HG03457 (cell line): ENCODE results near the gene ANXA2.

Experiments
- ATAC-seq: cut with Tn5 transposase; IDR thresholded peaks from one replicate; pipeline ENCODE4 v1.9.1; 2021; ENCODE audit warnings: moderate number of reproducible peaks; ENCODE audit not compliant: unreplicated experiment

The ANXA2 gene

GRCh38 chr15:60390871-60391501, 6.8 kb downstream of the ANXA2 start:
- ATAC-seq = no peak

GRCh38 chr15:60390231-60390630, 7.6 kb downstream of the ANXA2 start:
- ATAC-seq = no peak

- ATAC-seq = peak; percentile 51
Measured at GRCh38 chr15:60389261-60390077, 8.3 kb downstream of the ANXA2 start.

DNA sequence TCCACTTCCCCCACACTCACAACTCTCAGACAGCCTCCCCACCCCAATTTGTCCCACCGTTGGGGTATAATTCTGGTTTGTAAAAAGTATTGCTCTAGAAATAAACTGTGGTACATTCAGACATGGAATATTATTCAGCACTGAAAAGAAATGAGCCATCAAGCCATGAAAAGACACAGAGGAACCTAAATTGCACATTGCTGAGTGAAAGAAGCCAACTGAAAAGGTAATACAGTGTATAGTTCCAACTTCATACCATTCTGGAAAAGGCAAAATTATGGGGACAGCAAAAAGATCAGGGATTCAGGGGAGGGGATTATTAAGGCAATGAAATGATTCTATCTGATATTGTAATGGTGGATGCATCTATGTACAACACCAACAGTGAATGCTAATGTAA, 10.5 kb downstream of the ANXA2 start:
- ATAC-seq = no peak

DNA sequence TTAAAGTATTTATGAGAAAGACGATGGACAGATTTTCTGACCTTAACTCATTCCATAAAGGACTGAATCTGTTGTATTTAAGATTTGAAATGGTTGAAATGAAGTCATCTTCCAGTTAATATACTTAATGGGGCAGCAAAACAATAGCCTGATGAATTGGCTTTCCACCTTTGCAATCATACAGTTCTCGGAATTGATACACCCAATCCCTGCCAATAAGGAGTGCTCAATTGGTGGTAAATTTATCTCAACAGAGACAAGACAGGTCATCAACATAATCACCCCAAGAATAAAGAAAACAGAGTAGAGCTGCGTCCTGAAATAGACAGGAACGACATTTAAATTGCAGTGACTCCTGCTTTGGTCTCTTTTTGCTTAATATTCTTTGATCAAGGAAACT, 11.2 kb downstream of the ANXA2 start:
- ATAC-seq = no peak

- ATAC-seq = no peak
Measured at GRCh38 chr15:60385620-60386552, 11.9 kb downstream of the ANXA2 start.

DNA sequence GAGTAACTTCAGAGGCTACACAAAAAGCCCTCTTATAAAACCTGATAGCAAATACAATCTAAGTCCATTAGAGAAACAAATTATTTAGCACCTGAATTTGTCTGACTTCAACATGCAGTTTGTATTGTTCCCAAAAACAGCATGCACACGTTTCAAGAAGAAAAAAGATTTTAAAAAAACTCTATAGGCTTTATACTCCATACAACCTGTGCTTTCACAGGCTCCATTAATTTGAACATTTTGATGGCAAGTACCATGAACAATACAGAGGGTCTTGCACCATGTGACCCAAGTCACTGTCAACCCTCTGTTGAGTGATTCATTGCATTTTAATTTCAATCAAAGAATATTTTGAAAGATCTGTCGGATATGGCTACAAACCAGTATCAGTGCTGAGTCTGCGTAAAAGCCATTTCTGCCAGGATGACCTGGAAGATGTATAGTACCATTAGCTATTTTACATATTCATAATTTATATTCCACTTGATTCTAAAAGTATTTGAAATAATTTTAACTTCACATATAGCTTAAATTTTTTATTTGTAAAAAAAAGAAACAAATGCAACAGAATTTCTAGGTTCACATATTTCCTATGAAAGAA, 13.2 kb downstream of the ANXA2 start:
- no peak for ATAC-seq

GRCh38 chr15:60384053-60384452, 13.7 kb downstream of the ANXA2 start:
- no peak for ATAC-seq

DNA sequence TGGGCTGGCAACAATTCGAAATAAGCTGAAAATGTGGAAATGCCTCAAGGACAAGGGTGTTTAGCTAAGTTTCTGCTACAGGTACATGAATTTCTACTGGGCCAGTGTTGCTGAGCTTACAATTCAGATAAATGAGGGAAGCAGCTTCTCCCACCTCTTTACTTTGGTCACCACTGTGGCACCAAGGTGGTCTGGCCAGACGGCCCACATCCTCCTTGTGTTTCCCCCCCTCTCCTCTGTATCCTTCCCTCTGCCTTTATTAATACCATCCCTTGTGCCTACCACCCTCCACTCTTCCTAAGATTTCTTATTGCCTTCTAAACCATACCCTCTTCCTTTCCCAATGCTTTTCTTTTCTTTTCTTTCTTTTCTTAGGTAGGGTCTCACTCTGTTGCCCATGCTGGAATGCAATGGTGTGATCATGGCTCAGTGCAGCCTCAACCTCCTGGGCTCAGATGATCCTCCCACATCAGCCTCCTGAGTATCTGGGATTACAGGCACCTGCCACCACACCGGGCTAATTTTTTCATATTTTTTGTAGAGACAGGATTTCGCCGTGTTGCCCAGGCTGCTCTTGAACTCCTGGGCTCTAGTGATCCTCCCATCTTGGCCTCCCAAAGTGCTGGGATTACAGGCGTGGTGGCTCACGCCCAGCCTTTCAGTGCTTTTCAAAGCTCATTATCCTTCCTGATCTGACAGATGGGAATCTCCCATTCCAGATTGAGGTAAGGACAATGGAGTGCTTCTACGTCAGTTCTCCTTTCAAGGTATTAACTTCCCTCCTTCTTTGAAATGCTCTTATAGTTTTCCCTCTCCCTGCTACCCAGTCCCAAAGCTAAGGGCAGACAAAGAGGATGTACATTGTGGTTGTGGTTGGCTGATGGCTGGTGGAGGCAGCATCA, 14.8 kb downstream of the ANXA2 start:
- ATAC-seq = no peak

- ATAC-seq = no peak
Measured at GRCh38 chr15:60381148-60381788, 16.5 kb downstream of the ANXA2 start.

GRCh38 chr15:60379525-60380274, 18.1 kb downstream of the ANXA2 start:
- no peak for ATAC-seq

DNA sequence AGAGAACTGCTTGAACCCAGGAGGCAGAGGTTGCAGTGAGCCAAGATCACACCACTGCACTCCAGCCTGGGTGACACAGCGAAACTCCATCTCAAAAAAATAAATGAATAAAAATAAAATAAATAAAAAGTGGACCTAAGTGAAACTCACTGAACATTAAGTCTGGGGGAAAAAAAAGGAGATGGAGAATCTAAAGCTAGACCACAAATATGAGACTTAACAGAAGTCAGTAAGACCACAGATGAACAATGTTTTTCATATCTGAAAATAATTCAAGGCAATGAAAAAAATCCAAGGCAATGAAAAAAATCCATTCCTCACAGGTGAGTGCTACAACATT, 18.6 kb downstream of the ANXA2 start:
- no peak for ATAC-seq

DNA sequence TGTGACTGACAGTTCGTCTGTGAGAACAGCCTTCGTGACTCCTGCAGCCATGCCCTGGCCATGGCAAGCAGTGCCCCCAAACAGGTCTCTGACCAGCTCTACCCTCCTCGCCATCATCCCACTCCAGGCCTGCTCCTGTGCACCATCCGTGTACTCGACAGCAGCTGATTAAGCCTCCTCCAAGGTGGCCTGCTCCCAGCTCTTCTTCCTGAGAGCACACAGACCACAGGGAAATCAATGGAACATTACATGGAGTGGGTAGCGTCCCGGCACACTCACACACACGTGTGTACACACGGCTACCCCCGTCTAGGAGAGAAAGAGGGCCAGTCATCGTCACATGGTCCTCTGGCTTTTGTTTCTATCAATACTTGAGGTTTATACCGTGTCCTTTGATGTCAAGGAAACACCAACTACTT, 21.1 kb downstream of the ANXA2 start:
- ATAC-seq = no peak

DNA sequence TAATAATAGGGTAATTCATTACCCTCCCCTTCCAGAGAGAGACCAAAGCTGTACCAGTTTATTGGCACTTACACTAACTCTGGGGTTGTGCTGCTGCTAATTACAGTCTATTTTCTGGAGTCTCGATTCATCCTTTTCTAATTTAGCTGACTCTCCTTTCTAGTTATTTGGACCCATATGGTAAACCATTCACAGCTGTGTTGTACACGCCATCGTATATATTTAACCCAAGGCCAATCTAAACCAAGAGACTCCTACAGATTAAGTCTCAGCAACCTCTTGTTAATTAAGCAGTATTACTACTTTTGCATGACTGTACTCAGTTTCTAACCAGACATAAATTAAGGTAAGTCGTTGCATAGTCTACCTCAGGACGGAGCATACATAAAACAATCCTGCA, 22.5 kb downstream of the ANXA2 start:
- ATAC-seq = no peak

DNA sequence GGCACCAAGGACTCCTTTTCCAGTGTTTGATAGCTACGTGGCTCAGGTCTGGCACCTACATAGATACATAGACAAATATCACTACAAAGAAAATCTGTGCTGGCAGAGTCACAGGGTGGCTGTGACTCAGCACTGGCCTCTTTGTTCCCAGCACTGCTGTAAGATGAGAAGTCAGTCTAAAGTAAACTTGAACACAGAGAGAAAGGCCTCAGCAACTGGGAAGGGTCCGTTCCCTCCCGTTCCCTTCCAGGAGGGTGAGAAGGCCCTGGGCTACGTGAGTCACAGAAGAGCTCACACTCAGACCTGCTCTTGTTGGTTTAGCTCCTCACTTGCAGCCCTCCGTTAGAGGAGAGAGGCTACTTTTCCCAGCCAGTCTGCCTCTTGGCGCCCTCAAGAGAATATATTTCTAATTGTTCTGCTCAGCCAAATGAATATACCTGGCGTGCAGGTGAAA, 23.1 kb downstream of the ANXA2 start:
- no peak for ATAC-seq

DNA sequence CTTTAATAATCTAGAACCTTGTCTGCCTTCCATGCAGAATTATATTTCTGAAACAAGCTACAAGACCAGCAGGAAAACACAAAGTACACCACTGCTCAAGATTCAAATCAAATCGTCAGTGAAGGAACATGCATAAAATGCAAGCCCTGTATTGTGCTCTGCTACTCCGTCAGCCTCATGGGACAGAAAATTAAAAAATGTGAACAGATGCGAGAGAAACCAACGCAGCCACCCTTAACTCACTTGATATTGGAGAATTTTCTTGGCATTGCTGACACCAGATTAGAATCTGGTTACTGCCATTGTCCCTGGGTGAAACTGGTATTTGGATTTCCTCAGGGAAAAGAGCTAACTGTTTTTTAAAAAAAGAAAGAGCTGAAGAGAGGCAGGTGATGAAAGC, 23.6 kb downstream of the ANXA2 start:
- ATAC-seq = no peak

DNA sequence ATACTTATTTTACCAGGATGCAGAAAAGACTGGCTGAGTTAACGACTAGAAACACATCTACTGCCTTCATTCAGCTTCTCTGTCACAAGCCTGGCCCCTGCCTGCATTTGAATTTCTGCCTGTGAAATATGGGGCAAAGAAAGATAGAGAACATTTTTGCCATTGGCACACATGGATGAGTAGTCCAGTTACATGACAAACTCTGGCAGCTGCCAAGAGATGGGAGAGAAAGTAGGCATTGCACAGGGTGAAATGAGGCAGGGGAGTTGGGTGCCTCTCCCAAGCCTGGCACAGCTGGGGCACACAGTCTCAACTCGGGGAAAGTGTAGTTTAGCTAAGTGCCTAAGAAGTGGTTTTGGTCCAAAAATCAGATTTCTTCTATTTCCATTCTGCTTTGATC, 24.0 kb downstream of the ANXA2 start:
- no peak for ATAC-seq

- ATAC-seq = no peak
Measured at GRCh38 chr15:60373327-60373726, 24.5 kb downstream of the ANXA2 start.

- ATAC-seq = no peak
Measured at GRCh38 chr15:60372756-60373155, 25.0 kb downstream of the ANXA2 start.
